Vagina (tissue), 2 donors: ENCODE measurements around the gene HS6ST3.

ENCODE experiments used
- CTCF ChIP-seq, 3 experiments: fragments of 450-650 bp in 2 of 3; fragments of 200-600 bp in 1 of 3; sonication (generic) in 1 of 3; IDR thresholded peaks; one replicate each; pipeline ENCODE4 v1.5.1; 2017 to 2019; ENCODE audit warnings: antibody characterized with exemption in 3 of 3, mild to moderate bottlenecking in 2 of 3, moderate library complexity in 2 of 3
- POLR2A ChIP-seq, 2 donors: fragments of 450-650 bp; IDR thresholded peaks; one replicate each; pipeline ENCODE4 v1.6.1; 2017; ENCODE audit warnings: antibody characterized with exemption in 2 of 2, mild to moderate bottlenecking in 2 of 2, moderate library complexity in 2 of 2
- POLR2AphosphoS5 ChIP-seq, 2 donors: sonication (generic); formaldehyde crosslinking; IDR thresholded peaks; one replicate each; pipeline ENCODE4 v1.9.0; 2017; ENCODE audit warnings: antibody characterized with exemption in 2 of 2, mild to moderate bottlenecking in 2 of 2, low read depth in 1 of 2; ENCODE audit not compliant: insufficient read depth in 1 of 2

GRCh38 chr13:96782186-96782585, 692.3 kb downstream of the HS6ST3 start:
- TF ChIP-seq CTCF (IDR thresholded peaks at IDR 0.05) (no peak), POLR2AphosphoS5 (IDR thresholded peaks at IDR 0.05; ENCODE audit: insufficient read depth in 1 of 2, low read depth in 1 of 2) (no peak), POLR2A (IDR thresholded peaks at IDR 0.05) (no peak)
